K562 (cell line): ENCODE data around the gene USP12. TPM values are rescaled to one million over a fixed set of nuclear protein-coding genes. Genes with fewer than 3 reads are reported as not detected.

ENCODE experiments used
- ATAC-seq: fragments of 200-7000 bp; cut with Tn5 transposase; 3 replicates; pipeline ENCODE4 v1.9.1; 2020; ENCODE audit warnings: moderate library complexity
- BruUV-seq: library from RNA; stranded (reverse); fragments of 400-500 nt; replicated peaks from 2 replicates; lab custom pipeline; 2021; lab: Mats Ljungman, UMichigan
- CTCF ChIA-PET: fragments of 300-600 bp; formaldehyde crosslinking; extraction: SDS; loops from one replicate; lab custom pipeline; 2021; ENCODE audit warnings: low intra/inter-chr PET ratio; lab: Yijun Ruan, JAX
- POLR2A ChIA-PET: fragments of 300-600, 350-650 bp; sonication (Branson Sonifier 250); formaldehyde crosslinking; extraction: SDS; loops from one replicate; lab custom pipeline; 2021; ENCODE audit warnings: antibody characterized with exemption, inconsistent platforms; lab: Yijun Ruan, JAX
- DNase-seq, 4 experiments: peaks; one replicate each; pipeline versions ENCODE4 v3.0.0 to v3.0.0-alpha.2; 2011 to 2018; ENCODE audit warnings: low spot score in 3 of 4, mixed read lengths in 3 of 4; ENCODE audit errors: extremely low read depth in 1 of 4
- FAIRE-seq: peaks from 2 replicates; lab custom pipeline; 2011; peaks lifted over from hg19 to GRCh38; lab: Jason Lieb, UNC
- H2AFZ ChIP-seq: 2 replicates; pipeline ENCODE4 v1.6.0; 2011; ENCODE audit warnings: low read depth, low read length, control low read depth, inconsistent platforms
- H3K27ac ChIP-seq: fragments of 200-600 bp; 3 replicates; pipeline ENCODE4 v1.8.0; 2011; ENCODE audit warnings: low read depth, mild to moderate bottlenecking, control low read depth, inconsistent platforms, low read length, moderate library complexity, mixed read lengths; ENCODE audit errors: extremely low read depth
- H3K27me3 ChIP-seq, 2 experiments: fragments of 300-600 bp in 1 of 2; 2 replicates in 1 of 2; 3 replicates in 1 of 2; pipeline versions ENCODE4 v1.6.0 to v1.8.0; 2011; ENCODE audit warnings: inconsistent platforms in 2 of 2, low read length in 2 of 2, mild to moderate bottlenecking in 1 of 2, mixed read lengths in 1 of 2, moderate library complexity in 1 of 2; ENCODE audit not compliant: control insufficient read depth in 2 of 2, insufficient read depth in 2 of 2
- H3K36me3 ChIP-seq: fragments of 300-600 bp; 3 replicates; pipeline ENCODE4 v1.8.0; 2011; ENCODE audit warnings: mild to moderate bottlenecking, low read length, inconsistent platforms; ENCODE audit not compliant: control insufficient read depth, insufficient read depth
- H3K4me1 ChIP-seq, 2 experiments: fragments of 200-600 bp in 1 of 2; replicated peaks in 1 of 2; 2 replicates in 1 of 2; 3 replicates in 1 of 2; pipeline versions ENCODE4 v1.5.1 to v1.8.0; 2011; ENCODE audit warnings: inconsistent platforms in 2 of 2, low read length in 2 of 2, mild to moderate bottlenecking in 1 of 2, mixed read lengths in 1 of 2, moderate library complexity in 1 of 2; ENCODE audit not compliant: control insufficient read depth in 2 of 2, insufficient read depth in 2 of 2
- H3K4me2 ChIP-seq: 2 replicates; pipeline ENCODE4 v1.6.1; 2011; ENCODE audit warnings: low read length, control low read depth, inconsistent platforms, mixed read lengths; ENCODE audit not compliant: insufficient read depth
- H3K4me3 ChIP-seq: fragments of 200-600 bp; sonication (generic), shearing (Covaris generic); 2 replicates; pipeline ENCODE4 v1.5.1; 2016; ENCODE audit warnings: control low read depth, inconsistent platforms
- H3K79me2 ChIP-seq: fragments of 200-600 bp; 3 replicates; pipeline ENCODE4 v1.8.0; 2011; ENCODE audit warnings: low read length, inconsistent platforms; ENCODE audit not compliant: control insufficient read depth, insufficient read depth
- H3K9ac ChIP-seq, 2 experiments: 2 replicates each; pipeline versions ENCODE4 v1.6.0 to v1.6.1; 2011; ENCODE audit warnings: low read depth in 2 of 2, low read length in 2 of 2, control low read depth in 1 of 2, inconsistent platforms in 1 of 2, mild to moderate bottlenecking in 1 of 2, mixed read lengths in 1 of 2; ENCODE audit not compliant: insufficient read depth in 1 of 2
- H3K9me1 ChIP-seq: one replicate; pipeline ENCODE4 v1.6.0; 2011; ENCODE audit warnings: inconsistent platforms, mild to moderate bottlenecking, low read length, moderate library complexity; ENCODE audit not compliant: control insufficient read depth, insufficient read depth
- H3K9me3 ChIP-seq: replicated peaks from 2 replicates; pipeline ENCODE4 v1.5.1; 2011; ENCODE audit warnings: low read depth, low read length, inconsistent platforms; ENCODE audit not compliant: control insufficient read depth, insufficient read depth
- H4K20me1 ChIP-seq: replicated peaks from 2 replicates; pipeline ENCODE4 v1.6.1; 2011; ENCODE audit warnings: low read length, inconsistent platforms, mixed read lengths; ENCODE audit not compliant: control insufficient read depth, insufficient read depth
- BRD4 ChIP-seq: fragments of 200-600 bp; sonication (generic); IDR thresholded peaks from 2 replicates; pipeline ENCODE4 v1.6.1; 2017; ENCODE audit warnings: inconsistent platforms
- CBX5 ChIP-seq: IDR thresholded peaks from 2 replicates; pipeline ENCODE4 v1.6.1; 2014; ENCODE audit warnings: low read depth, borderline replicate concordance
- CCNT2 ChIP-seq: IDR thresholded peaks from 2 replicates; pipeline ENCODE4 v1.6.1; 2011; ENCODE audit warnings: borderline replicate concordance, low read depth, mild to moderate bottlenecking, moderate library complexity, mixed read lengths, low read length; ENCODE audit not compliant: insufficient read length; ENCODE audit errors: extremely low read depth
- CHD4 ChIP-seq: fragments of 200-600 bp; sonication (generic); IDR thresholded peaks from 3 replicates; pipeline ENCODE4 v1.6.1; 2012; ENCODE audit warnings: low read depth, mild to moderate bottlenecking, mixed read lengths, low read length, inconsistent platforms; ENCODE audit not compliant: insufficient read depth, insufficient replicate concordance, poor library complexity, severe bottlenecking
- HNRNPUL1 ChIP-seq: fragments of 200-400 bp; formaldehyde crosslinking; IDR thresholded peaks from 2 replicates; pipeline ENCODE4 v1.6.1; 2017; ENCODE audit warnings: low read length
- MAFK ChIP-seq: IDR thresholded peaks from 2 replicates; pipeline ENCODE4 v1.6.1; 2011; ENCODE audit warnings: low read length, improper control_type of control experiment
- MYBL2 ChIP-seq, 2 experiments: fragments of 450-650 bp in 1 of 2; sonication (generic) in 1 of 2; formaldehyde crosslinking in 1 of 2; IDR thresholded peaks; 2 replicates each; pipeline versions ENCODE4 v1.6.1 to v1.8.1; 2017 to 2022; ENCODE audit warnings: borderline replicate concordance in 1 of 2, inconsistent platforms in 1 of 2, low read depth in 1 of 2, mild to moderate bottlenecking in 1 of 2, missing genetic modification reagents in 1 of 2, moderate library complexity in 1 of 2
- PCBP1 ChIP-seq: fragments of 200-400 bp; formaldehyde crosslinking; IDR thresholded peaks from 2 replicates; pipeline ENCODE4 v1.6.1; 2018; ENCODE audit warnings: mild to moderate bottlenecking, low read depth, low read length; ENCODE audit not compliant: poor library complexity, severe bottlenecking
- POLR2H ChIP-seq: IDR thresholded peaks from 2 replicates; pipeline ENCODE4 v1.6.1; 2016; ENCODE audit warnings: missing genetic modification characterization, low read depth, mild to moderate bottlenecking, control low read depth, missing compliant biosample characterization, moderate library complexity
- WGBS: fragments of 100-300 bp; shearing (Covaris generic); methylation state at CpG from one replicate; pipeline ENCODE4 v1.1.6; 2016; ENCODE audit warnings: low coverage, mixed read lengths; ENCODE audit not compliant: insufficient coverage; ENCODE audit errors: missing lambda C conversion rate; 5-methylcytosine and 5-hydroxymethylcytosine counted together
- in situ Hi-C: fragments of 300-500 bp; cut with MboI; formaldehyde crosslinking; loops from 4 replicates; pipeline ENCODE4 v1.15.0; 2018; ENCODE audit warnings: inconsistent platforms, mixed read lengths
- intact Hi-C: fragments of 100-400 bp; cut with micrococcal nuclease; formaldehyde crosslinking; loops from 2 replicates; pipeline ENCODE4 v1.14.2; 2022
- polyA plus RNA-seq, 8 experiments: library from polyadenylated mRNA; depleted of rRNA in 4 of 8; stranded (reverse) in 5 of 8; unstranded in 3 of 8; fragments of >200 nt; fragmentation: Nextera tagmentation in 2 of 8; fragmentation: Illumina TruSeq in 1 of 8; extraction: Ambion mirVana in 2 of 8; extraction: Trizol in 1 of 8; gene quantifications; 2 replicates each; pipeline versions ENCODE4 v1.2.1 to v1.2.3, GENCODE V29; 2011 to 2014; ENCODE audit warnings: inconsistent platforms in 1 of 8, missing spikeins in 1 of 8
- total RNA-seq, 7 experiments: library from RNA; depleted of rRNA in 6 of 7; stranded (reverse); fragments of >200 nt in 6 of 7; fragmentation: Illumina TruSeq in 2 of 7; extraction: Trizol in 2 of 7; gene quantifications; 2 replicates each; pipeline versions ENCODE4 v1.2.1 to v1.2.3, GENCODE V29; 2011 to 2021; ENCODE audit warnings: low replicate concordance in 1 of 7
- TF ChIP-seq, protein P1 (sequence below), 2 experiments: fragments of 450-650 bp; IDR thresholded peaks; 2 replicates each; pipeline ENCODE4 v1.6.1; 2016; ENCODE audit warnings: mild to moderate bottlenecking in 2 of 2, borderline replicate concordance in 1 of 2, low read depth in 1 of 2, moderate library complexity in 1 of 2

The USP12 gene
- total and polyA plus RNA-seq, 9 of the 15 experiments (the other 6 are each of a cell fraction or from before 2014, with no cell fraction given) = 1.8 to 20.5 (median 13.3) TPM

DNA sequence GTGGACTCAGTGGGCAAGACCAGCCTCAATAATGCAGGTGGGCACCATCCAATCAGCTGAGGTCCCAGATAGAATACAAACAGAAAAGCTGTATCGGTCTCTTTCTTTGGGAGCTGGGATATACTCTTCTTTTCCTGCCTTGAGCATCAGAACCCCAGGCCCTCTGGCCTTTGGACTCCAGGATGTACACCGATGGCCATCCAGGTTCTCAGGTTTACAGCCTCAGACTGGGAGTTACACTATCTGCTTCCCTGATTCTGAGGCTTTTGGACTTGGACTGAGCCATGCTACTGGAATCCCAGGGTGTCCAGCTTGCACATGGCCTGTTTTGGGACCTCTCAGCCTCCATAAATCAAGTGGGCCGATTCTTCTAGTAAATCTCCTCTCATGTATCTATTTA is 27.6 kb upstream of the USP12 start:
- Histone ChIP-seq H3K4me3 (no peak overlapping the region), H3K9me3 (no peaks in the 10 kb centered on the region; the same call in 1 of the 2 replicates), H3K27ac (no peak overlapping the region), H3K4me1 (peaks cover 5 to 10% of the 10 kb centered on the region in 2 experiments; a peak in 4 of 5 replicates), H3K79me2 (no peaks in the 10 kb centered on the region), H3K4me2 (no peak overlapping the region), H2AFZ (no peak overlapping the region), H3K9me1 (no peaks in the 10 kb centered on the region), H4K20me1 (no peaks in the 10 kb centered on the region), H3K9ac (no peak overlapping the region), H3K27me3 (no peaks in the 10 kb centered on the region)
- no peak for ATAC-seq
- 45% methylated on average over 3 of the region's 3 CpGs for WGBS
- ChIA-PET POLR2A (interaction anchor here (0.6 kb wide), 1 partner anchor 944 kb away, joined by 3 read pairs; no protein-coding TSS in a partner anchor), CTCF (no interaction called here)
- in situ Hi-C loops = no loop called here
- intact Hi-C loops = no loop called here
- no peak for FAIRE-seq
- DNase-seq = no peak
- TF ChIP-seq HNRNPUL1 (no peak), POLR2H (no peak), MYBL2 (IDR thresholded peaks at IDR 0.05; ENCODE audit: low read depth) (no peak), MYBL2 (CRISPR knock-in tag; IDR thresholded peaks at IDR 0.05; ENCODE audit: borderline replicate concordance) (no peak), CBX5 (no peak), MAFK (no peak), CHD4 (no peak), BRD4 (no peak), CCNT2 (no peak), PCBP1 (no peak)
- TF ChIP-seq, protein P1, sequence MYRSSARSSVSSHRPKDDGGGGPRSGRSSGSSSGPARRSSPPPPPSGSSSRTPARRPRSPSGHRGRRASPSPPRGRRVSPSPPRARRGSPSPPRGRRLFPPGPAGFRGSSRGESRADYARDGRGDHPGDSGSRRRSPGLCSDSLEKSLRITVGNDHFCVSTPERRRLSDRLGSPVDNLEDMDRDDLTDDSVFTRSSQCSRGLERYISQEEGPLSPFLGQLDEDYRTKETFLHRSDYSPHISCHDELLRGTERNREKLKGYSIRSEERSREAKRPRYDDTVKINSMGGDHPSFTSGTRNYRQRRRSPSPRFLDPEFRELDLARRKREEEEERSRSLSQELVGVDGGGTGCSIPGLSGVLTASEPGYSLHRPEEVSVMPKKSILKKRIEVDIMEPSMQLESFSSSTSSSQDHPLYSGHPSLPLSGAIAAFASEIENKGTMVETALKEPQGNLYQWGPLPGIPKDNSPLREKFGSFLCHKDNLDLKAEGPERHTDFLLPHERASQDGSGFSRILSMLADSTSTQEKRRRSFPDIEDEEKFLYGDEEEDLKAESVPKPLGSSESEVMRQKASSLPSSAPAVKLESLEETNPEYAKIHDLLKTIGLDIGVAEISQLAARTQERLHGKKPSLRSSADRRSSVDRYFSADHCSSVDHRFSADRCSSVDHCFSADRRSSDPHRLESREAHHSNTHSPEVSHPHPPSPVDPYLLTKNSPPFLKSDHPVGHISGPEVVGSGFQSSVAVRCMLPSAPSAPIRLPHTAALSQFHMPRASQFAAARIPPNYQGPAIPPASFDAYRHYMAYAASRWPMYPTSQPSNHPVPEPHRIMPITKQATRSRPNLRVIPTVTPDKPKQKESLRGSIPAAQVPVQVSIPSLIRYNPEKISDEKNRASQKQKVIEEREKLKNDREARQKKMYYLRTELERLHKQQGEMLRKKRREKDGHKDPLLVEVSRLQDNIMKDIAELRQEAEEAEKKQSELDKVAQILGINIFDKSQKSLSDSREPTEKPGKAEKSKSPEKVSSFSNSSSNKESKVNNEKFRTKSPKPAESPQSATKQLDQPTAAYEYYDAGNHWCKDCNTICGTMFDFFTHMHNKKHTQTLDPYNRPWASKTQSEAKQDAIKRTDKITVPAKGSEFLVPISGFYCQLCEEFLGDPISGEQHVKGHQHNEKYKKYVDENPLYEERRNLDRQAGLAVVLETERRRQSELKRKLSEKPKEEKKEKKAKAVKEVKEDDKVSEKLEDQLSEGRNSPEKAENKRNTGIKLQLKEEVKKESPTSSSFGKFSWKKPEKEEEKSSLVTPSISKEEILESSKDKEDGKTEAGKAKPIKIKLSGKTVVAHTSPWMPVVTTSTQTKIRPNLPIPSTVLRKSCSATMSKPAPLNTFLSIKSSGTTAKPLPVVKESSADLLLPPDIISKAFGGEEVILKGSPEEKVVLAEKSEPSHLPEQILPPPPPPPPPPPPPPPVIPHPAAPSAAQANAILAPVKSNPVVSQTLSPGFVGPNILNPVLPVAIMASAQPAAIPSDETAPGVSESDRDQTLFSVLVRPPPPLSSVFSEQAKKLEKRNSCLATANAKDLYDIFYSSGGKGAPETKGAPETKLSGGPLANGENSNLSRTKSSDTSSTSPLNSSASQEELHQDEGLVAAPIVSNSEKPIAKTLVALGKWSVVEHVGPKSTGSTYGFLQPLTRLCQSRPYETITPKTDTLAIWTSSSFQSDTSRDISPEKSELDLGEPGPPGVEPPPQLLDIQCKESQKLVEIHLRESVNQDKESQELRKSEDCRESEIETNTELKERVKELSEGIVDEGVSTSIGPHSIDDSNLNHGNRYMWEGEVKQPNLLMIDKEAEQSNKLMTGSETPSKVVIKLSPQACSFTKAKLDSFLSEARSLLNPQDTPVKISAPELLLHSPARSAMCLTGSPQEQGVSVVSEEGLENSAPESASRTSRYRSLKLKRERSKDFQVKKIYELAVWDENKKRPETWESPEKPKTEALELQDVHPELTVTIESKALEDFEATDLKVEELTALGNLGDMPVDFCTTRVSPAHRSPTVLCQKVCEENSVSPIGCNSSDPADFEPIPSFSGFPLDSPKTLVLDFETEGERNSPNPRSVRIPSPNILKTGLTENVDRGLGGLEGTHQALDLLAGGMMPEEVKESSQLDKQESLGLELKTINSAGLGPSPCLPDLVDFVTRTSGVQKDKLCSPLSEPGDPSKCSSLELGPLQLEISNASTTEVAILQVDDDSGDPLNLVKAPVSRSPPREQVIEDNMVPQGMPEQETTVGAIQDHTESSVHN (IDR thresholded peaks at IDR 0.05; ENCODE audit: borderline replicate concordance in 1 of 2, low read depth in 1 of 2) = no peak
- TF ChIP-seq, all 486 proteins: peak for 0
- no peaks in the 10 kb centered on the region for H3K36me3 ChIP-seq
- BruUV-seq = no TSS peak
